Lower lobe of right lung (tissue), 2 donors: ENCODE results near the gene SART3. TPM values are rescaled to one million over a fixed set of nuclear protein-coding genes. Genes with fewer than 3 reads are reported as not detected.

Source experiments
- ATAC-seq, 2 donors: fragments of 200-7000 bp; cut with Tn5 transposase; one replicate each; pipeline ENCODE4 v1.9.1; 2020 to 2022; ENCODE audit warnings: mild to moderate bottlenecking in 2 of 2, moderate library complexity in 2 of 2
- DNase-seq: peaks from one replicate; pipeline ENCODE4 v3.0.0-alpha.2; 2020
- H3K27ac ChIP-seq: fragments of 200-600 bp; one replicate; pipeline ENCODE4 v1.8.0; 2022
- H3K27me3 ChIP-seq: fragments of 200-600 bp; one replicate; pipeline ENCODE4 v1.8.0; 2022; ENCODE audit warnings: low read depth
- H3K36me3 ChIP-seq: fragments of 200-600 bp; one replicate; pipeline ENCODE4 v1.8.0; 2022; ENCODE audit warnings: mild to moderate bottlenecking
- H3K4me1 ChIP-seq: fragments of 200-600 bp; one replicate; pipeline ENCODE4 v1.8.0; 2022
- H3K4me3 ChIP-seq: fragments of 200-600 bp; one replicate; pipeline ENCODE4 v1.8.0; 2022; ENCODE audit warnings: mild to moderate bottlenecking
- H3K9me3 ChIP-seq: fragments of 200-600 bp; one replicate; pipeline ENCODE4 v1.8.0; 2022
- intact Hi-C: fragments of 100-400 bp; cut with DNase I; formaldehyde crosslinking; loops from one replicate; pipeline ENCODE4 v1.11.0; 2022
- total RNA-seq: library from RNA; stranded (reverse); fragmentation: NEBNext Ultra II Directional; extraction: Animal tissue kit (Norgen Biotek cat#: 25700); gene quantifications from one replicate; pipeline ENCODE4 v1.2.1, GENCODE V29; 2021
- TF ChIP-seq, protein P1 (sequence below): fragments of 200-600 bp; IDR thresholded peaks from one replicate; pipeline ENCODE4 v1.8.0; 2022; ENCODE audit warnings: antibody characterized with exemption, mild to moderate bottlenecking
- donor health status: DM: no; HTN: yes; CAD: no; lungs with severe emphysema.

SART3 gene
- total RNA-seq, 1 donor from 2014 or later, result 42.8 TPM

DNA sequence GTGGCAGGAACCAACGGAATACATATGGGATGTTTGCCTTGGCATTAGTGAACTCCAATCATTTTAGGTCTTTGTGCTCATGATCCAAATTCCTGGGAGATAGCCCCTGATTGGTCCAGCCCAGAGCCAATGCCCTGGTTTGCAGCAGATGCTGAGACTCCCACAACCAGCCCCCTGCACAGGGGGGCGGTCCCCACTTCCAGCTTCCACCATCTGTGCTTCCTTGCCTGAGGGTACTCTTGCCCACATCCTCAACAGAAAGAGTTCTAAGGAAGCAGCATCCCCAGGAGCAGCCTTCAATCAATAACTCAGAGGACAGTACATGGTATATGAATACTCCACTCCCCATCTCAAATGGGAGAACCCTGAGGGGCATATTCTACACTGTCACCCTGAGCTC, 85.6 kb downstream of the SART3 start:
- Histone ChIP-seq H3K27ac (no peak overlapping the region), H3K36me3 (no peaks in the 10 kb centered on the region), H3K9me3 (no peaks in the 10 kb centered on the region), H3K4me1 (no peaks in the 10 kb centered on the region), H3K4me3 (no peak overlapping the region), H3K27me3 (peaks cover 10% of the 10 kb centered on the region)
- TF ChIP-seq, protein P1, sequence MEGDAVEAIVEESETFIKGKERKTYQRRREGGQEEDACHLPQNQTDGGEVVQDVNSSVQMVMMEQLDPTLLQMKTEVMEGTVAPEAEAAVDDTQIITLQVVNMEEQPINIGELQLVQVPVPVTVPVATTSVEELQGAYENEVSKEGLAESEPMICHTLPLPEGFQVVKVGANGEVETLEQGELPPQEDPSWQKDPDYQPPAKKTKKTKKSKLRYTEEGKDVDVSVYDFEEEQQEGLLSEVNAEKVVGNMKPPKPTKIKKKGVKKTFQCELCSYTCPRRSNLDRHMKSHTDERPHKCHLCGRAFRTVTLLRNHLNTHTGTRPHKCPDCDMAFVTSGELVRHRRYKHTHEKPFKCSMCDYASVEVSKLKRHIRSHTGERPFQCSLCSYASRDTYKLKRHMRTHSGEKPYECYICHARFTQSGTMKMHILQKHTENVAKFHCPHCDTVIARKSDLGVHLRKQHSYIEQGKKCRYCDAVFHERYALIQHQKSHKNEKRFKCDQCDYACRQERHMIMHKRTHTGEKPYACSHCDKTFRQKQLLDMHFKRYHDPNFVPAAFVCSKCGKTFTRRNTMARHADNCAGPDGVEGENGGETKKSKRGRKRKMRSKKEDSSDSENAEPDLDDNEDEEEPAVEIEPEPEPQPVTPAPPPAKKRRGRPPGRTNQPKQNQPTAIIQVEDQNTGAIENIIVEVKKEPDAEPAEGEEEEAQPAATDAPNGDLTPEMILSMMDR, result no peak
- DNase-seq, result no peak
- intact Hi-C loops, result no loop called here
- no peak for ATAC-seq

- intact Hi-C loops, result no loop called here
- Histone ChIP-seq H3K36me3 (no peaks in the 10 kb centered on the region), H3K4me1 (no peaks in the 10 kb centered on the region), H3K4me3 (no peak overlapping the region), H3K27ac (no peak overlapping the region), H3K9me3 (no peaks in the 10 kb centered on the region), H3K27me3 (peaks cover 10% of the 10 kb centered on the region)
- ATAC-seq (no peak), DNase-seq (no peak)
- TF ChIP-seq, protein P1, result no peak
Measured at GRCh38 chr12:108473400-108474055, 87.4 kb downstream of the SART3 start.

Other genes starting within 250 kb of the SART3 start
- gene CMKLR1, start 221.9 kb downstream of the SART3 start, total RNA-seq, result 25.6 TPM
- gene FICD, start 45.9 kb downstream of the SART3 start, total RNA-seq, result 8.3 TPM
- gene ISCU, start 1.4 kb upstream of the SART3 start, total RNA-seq, result 133 TPM
- gene TMEM119, start 36.9 kb upstream of the SART3 start, total RNA-seq, result 13.4 TPM
- gene SELPLG, start 72.7 kb upstream of the SART3 start, total RNA-seq, result 59.9 TPM
- 307 TPM for gene CORO1C, start 170.3 kb upstream of the SART3 start, total RNA-seq